SK-N-SH treated with all-trans-retinoic acid at 6 μM for 48 hours (cell line): ENCODE data around the gene UBE2U.

ENCODE experiments used
- ARNTL ChIP-seq: fragments of 450-650 bp; formaldehyde crosslinking; IDR thresholded peaks from 2 replicates; pipeline ENCODE4 v1.5.0; 2020; ENCODE audit warnings: low read depth, mild to moderate bottlenecking, moderate library complexity, borderline replicate concordance
- GLIS3 ChIP-seq: fragments of 250-450 bp; sonication (Bioruptor Pico); IDR thresholded peaks from 2 replicates; pipeline ENCODE4 v1.5.0; 2020; ENCODE audit warnings: mild to moderate bottlenecking, moderate library complexity
- SNAI2 ChIP-seq: fragments of 250-450 bp; sonication (Bioruptor Pico); IDR thresholded peaks from 2 replicates; pipeline ENCODE4 v1.5.0; 2020; ENCODE audit warnings: mild to moderate bottlenecking, moderate library complexity
- TSHZ2 ChIP-seq: fragments of 250-450 bp; sonication (Bioruptor Pico); IDR thresholded peaks from 2 replicates; pipeline ENCODE4 v1.5.0; 2020; ENCODE audit warnings: mild to moderate bottlenecking, moderate library complexity
- ZC3H10 ChIP-seq: fragments of 250-450 bp; sonication (Bioruptor Pico); IDR thresholded peaks from 2 replicates; pipeline ENCODE4 v1.5.1; 2021; ENCODE audit warnings: mild to moderate bottlenecking, moderate library complexity
- ZNF70 ChIP-seq: fragments of 450-650 bp; formaldehyde crosslinking; IDR thresholded peaks from 2 replicates; pipeline ENCODE4 v1.5.0; 2020; ENCODE audit warnings: mild to moderate bottlenecking, moderate library complexity
- TF ChIP-seq, protein P1 (sequence below): fragments of 250-450 bp; sonication (Bioruptor Pico); IDR thresholded peaks from 2 replicates; pipeline ENCODE4 v1.5.1; 2021; ENCODE audit warnings: mild to moderate bottlenecking, moderate library complexity

- TF ChIP-seq, protein P1, sequence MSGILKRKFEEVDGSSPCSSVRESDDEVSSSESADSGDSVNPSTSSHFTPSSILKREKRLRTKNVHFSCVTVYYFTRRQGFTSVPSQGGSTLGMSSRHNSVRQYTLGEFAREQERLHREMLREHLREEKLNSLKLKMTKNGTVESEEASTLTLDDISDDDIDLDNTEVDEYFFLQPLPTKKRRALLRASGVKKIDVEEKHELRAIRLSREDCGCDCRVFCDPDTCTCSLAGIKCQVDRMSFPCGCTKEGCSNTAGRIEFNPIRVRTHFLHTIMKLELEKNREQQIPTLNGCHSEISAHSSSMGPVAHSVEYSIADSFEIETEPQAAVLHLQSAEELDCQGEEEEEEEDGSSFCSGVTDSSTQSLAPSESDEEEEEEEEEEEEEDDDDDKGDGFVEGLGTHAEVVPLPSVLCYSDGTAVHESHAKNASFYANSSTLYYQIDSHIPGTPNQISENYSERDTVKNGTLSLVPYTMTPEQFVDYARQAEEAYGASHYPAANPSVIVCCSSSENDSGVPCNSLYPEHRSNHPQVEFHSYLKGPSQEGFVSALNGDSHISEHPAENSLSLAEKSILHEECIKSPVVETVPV (CRISPR knock-in tag) = no peak
- TF ChIP-seq ZC3H10 (CRISPR knock-in tag) = no peak
- no peak for TF ChIP-seq GLIS3 (CRISPR knock-in tag)
- TF ChIP-seq ZNF70 (CRISPR knock-in tag) = no peak
- TF ChIP-seq SNAI2 (CRISPR knock-in tag) = no peak
- no peak for TF ChIP-seq ARNTL
- no peak for TF ChIP-seq TSHZ2
These were observed 8.6 kb downstream of the UBE2U start for GRCh38 chr1:64212031-64212430.
